NCI-H2171 treated with DMSO at 0.1 percent for 48 hours (cell line): ENCODE results near the gene SLC5A2.
A peak's percentile ranks its signal among the peaks of the same experiment; 100 is the strongest.
"Not testable (repeated sequence)": the region's sequence is repeated elsewhere in the genome, so short reads cannot be mapped to it uniquely, and the experiment has no call there.

ENCODE experiments used
- DNase-seq: peaks from one replicate; lab custom pipeline; 2025; lab: John Stamatoyannopoulos, UW

SLC5A2 gene

GRCh38 chr16:31496670-31497069, 13.7 kb downstream of the SLC5A2 start:
- DNase-seq: no peak

DNA sequence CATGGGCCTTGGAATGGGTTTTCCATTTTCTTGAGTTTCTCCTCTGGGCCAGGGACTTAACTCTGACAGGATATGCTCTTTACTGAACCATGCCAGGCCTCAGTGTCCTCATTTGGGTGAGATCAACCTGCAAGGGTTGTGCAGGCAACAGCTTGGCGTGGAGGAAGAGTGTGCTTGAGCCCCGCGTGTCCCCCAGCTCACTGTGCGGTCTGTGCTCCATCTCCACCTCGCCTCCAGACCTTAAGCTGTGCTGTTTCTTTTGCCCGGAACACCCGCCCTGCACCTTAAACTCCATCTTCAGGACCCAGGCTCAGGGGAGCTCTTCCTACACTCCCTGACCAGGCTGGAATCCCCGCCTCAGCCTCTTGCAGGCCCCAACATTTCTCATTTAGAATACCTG, 15.6 kb downstream of the SLC5A2 start:
- no peak for DNase-seq

DNA sequence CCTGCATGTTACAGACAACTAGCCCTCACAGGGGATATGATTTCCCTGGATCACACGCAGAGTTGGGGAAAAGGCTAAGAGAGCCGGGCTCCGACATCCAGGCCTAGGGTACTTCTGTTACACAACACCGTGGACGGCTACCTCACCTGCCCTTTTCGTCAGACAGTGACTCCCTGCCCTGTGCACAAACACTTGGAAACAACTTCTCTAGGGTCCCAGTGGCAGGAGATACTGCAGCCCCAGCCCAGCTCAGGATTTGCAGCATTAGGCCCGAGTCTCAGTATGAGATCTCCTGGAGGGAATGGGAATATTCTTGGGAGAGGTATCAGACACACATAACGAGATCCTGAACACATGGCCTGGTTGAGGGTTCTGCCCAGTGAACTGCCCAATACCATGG, 17.0 kb downstream of the SLC5A2 start:
- DNase-seq: no peak

DNA sequence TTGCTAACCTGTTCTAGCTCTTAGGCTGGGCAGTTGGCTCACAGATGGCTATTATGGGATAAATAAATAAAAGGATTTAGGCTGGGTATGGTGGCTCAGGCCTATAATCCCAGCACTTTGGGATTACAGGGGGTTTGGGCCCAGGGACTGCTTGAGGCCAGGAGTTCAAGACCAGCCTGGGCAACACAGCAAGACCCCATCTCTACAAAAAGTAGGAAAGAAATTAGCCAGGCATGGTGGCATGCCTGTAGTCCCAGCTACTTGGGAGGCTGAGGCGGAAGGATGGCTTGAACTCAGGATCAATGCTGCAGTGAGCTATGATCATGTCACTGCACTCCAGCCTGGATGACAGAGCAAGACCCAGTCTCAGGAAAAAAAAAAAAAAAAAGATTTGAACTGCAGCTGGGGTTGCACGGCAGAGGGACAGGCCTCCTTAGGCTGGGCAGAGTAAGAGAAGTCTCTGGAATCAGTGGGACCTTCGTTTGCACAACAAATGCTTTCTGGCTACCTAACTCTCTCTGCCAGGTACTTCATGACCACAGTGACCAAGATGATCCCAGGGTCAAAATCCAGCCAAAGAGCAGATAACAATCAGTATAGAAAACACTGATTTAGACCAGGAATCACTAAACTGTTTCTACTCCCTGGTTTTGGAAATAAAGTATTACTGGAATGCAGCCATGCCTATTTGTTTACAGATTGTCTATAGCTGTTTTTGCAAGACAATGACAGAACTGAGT, 18.5 kb downstream of the SLC5A2 start:
- no peak for DNase-seq

DNA sequence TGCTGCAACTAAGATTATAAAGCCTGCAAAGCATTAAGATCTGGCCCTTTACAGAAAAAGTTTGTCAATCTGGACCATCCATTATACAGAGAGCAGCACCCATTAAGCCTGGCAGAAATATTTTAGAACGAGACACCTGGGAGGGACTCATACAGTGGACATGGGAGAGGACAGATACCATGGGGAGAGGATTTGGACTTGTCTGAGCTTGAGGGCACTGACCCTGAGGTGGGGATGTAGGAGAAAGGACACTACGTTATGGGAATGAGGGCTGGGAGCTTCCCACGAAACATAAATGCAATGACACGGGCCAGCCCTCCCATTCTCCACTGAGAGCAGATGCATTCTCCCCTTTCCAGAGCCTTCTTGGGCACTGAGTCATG, 19.0 kb downstream of the SLC5A2 start:
- DNase-seq: no peak

- no peak for DNase-seq
Observed at GRCh38 chr16:31502981-31503380, 20.1 kb downstream of the SLC5A2 start.

DNA sequence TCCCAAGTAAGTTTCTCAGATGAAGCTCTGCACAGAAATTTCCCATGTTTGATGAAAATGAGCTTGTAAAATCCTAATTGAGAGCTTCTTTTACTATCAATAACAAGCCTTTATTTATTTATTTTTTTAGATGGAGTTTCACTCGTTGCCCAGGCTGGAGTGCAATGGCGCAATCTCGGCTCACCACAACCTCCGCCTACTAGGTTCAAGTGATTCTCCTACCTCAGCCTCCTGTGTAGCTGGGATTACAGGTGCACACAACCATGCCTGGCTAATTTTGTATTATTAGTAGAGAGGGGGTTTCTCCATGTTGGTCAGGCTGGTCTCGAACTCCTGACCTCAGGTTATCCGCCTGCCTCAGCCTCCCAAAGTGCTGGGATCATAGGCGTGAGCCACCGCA, 20.6 kb downstream of the SLC5A2 start:
- not testable (repeated sequence) for DNase-seq

GRCh38 chr16:31504159-31504558, 21.2 kb downstream of the SLC5A2 start:
- no peak for DNase-seq

GRCh38 chr16:31505483-31505882, 22.6 kb downstream of the SLC5A2 start:
- no peak for DNase-seq

GRCh38 chr16:31507617-31507928, 24.6 kb downstream of the SLC5A2 start:
- DNase-seq: no peak

DNA sequence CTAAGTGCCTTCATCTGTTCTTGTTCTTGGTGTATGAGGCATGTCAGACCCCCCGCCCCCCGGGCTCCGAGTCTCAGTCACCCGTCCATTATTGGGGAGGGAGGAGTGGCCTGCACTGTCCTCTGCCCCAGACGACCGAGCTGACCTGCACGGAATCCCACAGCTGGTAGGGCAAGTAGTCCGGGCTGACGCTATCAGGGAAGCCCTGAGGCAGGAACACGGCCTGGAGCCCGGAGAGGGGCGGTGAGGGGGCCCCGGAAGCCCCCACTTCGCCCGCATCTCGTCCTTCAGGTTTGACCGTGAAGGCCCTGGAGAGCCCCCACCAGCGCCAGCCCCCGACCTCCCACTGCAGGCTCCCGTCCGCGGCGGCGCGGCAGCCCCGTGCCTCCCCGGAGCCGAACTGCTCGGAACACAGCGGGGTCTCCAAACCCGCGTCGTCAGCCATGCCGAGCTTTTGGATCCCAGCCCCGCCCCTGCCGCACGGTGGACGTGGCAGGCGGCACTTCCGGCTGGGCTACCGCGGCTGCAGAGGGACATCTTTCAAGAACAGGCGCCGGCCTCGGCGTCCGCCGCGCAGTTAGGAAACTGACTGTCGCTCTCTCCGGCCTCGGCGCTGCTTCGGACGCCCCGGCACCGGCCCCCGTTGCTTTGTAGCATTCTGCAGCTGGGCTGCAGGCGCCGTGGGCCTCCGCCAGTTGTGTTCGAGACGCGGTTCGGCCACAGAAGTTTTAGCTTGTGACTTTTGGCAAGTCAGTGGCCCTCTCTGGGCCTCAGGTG, 25.2 kb downstream of the SLC5A2 start, which contains the start of gene RUSF1:
RUSF1 (minus strand) TSS at position 463 of the 777 bp plus-strand sequence; CDS start at position 445, 18 bp downstream.
- DNase-seq: peak; percentile 73

GRCh38 chr16:31508706-31509195, 25.8 kb downstream of the SLC5A2 start:
- DNase-seq: peak; percentile 33

- no peak for DNase-seq
Observed at GRCh38 chr16:31513126-31513525, 30.2 kb downstream of the SLC5A2 start.

GRCh38 chr16:31513884-31514283, 31.0 kb downstream of the SLC5A2 start:
- DNase-seq: no peak

- no peak for DNase-seq
Observed at GRCh38 chr16:31517800-31518402, 35.0 kb downstream of the SLC5A2 start.

GRCh38 chr16:31519759-31520431, 37.0 kb downstream of the SLC5A2 start:
- DNase-seq: no peak

GRCh38 chr16:31521368-31521767, 38.4 kb downstream of the SLC5A2 start:
- DNase-seq: no peak

DNA sequence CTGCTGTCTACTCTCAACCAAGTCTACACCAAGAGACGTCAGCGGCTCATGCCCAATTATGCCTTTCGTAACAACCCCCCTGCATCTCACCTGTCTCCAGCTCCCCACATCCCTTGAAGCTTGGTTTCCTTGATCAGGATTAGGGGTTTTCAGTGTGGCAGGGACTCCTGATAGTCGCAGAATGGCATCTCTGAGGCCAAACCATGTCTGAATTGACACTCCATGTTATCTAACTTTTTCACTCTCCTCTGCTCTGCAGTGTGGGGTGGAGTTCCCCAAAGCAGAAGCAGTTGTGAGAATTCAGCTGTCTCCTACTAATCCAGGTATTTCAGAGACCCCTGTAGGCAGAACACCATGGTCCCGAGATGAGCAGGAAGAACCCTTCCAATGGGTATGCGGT, 39.1 kb downstream of the SLC5A2 start:
- no peak for DNase-seq

GRCh38 chr16:31523768-31524167, 40.8 kb downstream of the SLC5A2 start:
- not testable (repeated sequence) for DNase-seq

DNA sequence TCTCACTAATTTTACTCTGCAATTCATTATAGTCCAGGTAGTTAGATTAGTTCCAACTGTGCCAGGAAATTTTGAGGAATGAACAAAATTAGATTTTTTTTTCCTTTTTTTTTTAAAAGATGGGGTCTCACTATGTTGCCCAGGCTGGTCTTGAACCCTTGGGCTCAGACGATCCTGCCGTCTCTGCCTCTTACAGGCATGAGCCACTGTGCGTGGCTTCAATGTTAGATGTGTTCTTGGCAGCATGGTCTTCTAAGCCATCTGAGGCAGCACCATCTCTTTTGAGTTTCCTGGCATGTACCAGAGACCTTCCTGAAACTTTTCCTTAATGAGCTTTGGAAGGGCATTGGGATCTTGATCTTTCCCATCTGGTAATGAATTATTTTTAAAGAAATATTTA, 42.2 kb downstream of the SLC5A2 start:
- no peak for DNase-seq

GRCh38 chr16:31527734-31528274, 44.9 kb downstream of the SLC5A2 start, which contains the start of gene AHSP:
AHSP (plus strand) TSS chr16:31527900; CDS start chr16:31528140, 240 bp downstream.
- DNase-seq: no peak

DNA sequence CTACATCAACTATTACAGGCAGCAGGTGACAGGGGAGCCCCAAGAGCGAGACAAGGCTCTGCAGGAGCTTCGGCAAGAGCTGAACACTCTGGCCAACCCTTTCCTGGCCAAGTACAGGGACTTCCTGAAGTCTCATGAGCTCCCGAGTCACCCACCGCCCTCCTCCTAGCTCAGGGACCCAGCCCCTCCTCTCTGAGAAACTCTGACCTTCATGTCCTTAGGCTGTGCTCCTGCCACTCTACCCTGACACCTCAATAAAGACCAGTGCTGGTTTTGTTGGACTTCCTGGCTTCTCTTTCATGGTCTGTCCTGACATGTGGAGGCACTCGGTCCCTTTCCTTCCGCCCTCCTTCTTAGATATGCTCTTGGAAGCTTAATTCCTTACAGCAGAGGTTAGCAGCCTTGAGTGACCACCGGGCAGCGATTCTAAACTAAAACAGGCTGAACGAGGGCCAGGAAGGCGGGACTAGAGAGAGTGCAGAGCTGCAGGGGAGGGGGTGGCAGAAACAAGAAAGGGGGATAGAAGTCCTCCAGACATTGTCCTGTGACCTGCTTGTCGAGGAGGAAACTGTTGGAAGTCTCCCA, 45.7 kb downstream of the SLC5A2 start:
- no peak for DNase-seq
